Subcutaneous adipose tissue (tissue), 4 donors: ENCODE measurements around the gene VAV2. TPM values are rescaled to one million over a fixed set of nuclear protein-coding genes. Genes with fewer than 3 reads are reported as not detected.

Source experiments
- CTCF ChIP-seq: fragments of 450-650 bp; IDR thresholded peaks from one replicate; pipeline ENCODE4 v1.5.1; 2016; ENCODE audit warnings: low read depth, mild to moderate bottlenecking, control low read depth, antibody characterized with exemption, moderate library complexity
- total RNA-seq, 4 donors: library from RNA; depleted of rRNA; stranded (reverse); fragments of >200 nt; gene quantifications; one replicate each; pipeline ENCODE4 v1.1.0, GENCODE V29; 2016

VAV2 gene
- total RNA-seq, 4 donors from 2014 or later, result 3.6 to 6.8 (median 4.8) TPM

DNA sequence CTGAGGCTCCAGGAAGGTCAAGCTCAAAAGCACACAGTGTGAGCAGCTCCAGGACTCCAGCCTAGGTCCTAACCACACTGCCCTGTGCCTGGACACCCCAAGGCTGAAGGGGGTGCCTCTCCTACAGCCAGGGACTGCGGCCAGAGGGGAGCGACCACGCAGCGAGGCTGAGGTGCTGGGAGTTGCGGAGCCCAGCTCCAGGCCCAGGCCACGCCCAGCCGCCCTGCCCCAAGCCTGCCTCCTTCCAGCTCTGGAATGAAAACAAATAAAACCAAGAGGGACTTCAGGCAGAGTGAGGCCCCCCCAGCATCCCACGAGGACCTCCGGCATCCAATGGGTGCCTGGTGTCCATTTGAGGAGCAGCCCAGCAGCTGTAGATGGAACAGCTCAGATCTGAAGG is 15.2 kb downstream of the VAV2 start:
- no peak for TF ChIP-seq CTCF

DNA sequence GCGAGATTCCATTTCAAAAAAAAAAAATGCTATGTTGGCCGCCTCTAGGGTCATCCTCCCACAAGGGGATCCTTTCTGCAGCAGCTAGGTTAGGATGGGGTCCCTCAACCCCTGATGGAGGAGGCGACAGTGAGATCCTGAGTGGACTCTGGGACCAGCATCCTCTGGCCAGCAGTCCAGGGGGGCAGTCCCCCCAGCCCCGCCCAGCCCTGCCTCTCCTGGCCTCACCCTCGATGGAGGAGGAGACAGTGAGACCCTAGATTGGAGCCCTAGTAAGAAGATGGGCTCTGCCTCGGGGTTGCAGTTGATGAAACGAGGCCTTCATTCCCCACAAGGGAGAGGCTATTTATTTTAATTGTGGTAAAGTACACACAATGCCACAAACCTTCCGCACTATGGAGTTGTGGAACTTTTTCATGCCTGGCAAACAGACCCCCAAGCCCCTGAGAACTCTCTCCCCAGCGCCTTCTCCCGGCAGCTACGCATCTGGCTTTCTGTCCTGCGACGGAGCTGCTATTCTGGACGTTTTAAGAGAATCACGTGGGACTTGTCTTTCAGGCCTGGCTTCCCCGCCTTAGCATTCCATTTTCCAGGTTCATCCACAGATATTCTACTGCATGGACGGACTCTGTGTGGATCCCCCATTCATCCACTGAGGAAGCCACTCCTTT is 15.8 kb downstream of the VAV2 start:
- no peak for TF ChIP-seq CTCF

DNA sequence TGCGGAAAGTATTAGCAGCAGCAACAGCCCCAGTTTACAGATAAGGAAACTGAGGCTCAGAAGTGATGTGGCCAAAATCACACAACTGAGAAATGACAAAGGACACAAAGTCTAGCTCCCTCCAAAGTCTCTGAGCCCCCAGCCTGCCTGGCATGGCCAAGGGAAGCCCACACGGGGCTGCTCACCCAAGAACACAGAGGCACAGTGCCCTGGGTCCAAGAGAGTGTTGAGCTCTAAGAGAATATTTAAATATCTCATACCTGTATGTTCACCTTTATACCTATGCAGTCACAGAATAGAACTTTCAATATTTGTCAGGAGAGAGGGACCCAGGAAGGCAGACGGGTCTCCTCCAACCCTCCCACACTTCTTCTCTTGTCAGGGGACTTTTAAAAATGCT is 16.6 kb downstream of the VAV2 start:
- no peak for TF ChIP-seq CTCF

- no peak for TF ChIP-seq CTCF
Measured at GRCh38 chr9:133974631-133975341, 17.3 kb downstream of the VAV2 start.

- no peak for TF ChIP-seq CTCF
Measured at GRCh38 chr9:133973791-133974630, 18.1 kb downstream of the VAV2 start.

DNA sequence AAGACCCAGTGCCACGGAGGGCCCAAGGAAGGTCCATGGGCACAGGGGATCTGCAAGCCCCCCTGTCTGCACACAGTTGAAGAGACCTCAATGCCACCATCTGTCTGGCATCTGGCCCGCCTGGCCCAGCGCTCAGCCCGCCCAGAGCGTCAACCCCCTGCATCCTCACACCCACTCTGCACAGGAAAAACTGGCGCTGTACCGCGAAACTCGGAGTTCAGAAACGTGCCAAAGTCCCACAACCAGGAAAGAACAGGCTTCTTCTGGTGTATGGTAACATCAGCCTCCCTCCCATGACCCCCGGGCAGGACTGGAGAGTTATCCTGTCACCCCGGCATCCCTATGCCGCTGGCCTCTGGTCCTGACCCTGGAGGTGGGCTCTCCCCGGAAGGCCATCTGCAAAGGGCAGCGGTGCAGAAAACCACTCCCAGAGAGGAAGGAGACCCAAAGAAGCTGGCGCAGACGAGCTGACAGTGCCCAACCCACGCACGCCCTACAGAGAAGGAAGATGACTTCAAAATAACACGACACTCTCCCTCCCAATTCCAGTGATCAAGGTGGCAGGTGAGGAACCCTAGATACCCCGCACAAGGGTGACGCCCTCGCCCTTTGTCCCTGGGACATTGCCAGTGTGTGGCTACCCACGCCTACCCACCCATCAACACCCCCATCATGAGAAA is 18.9 kb downstream of the VAV2 start:
- TF ChIP-seq CTCF, result no peak
